ENCODE measurements around the gene LAGE3.
"Not testable (repeated sequence)": the region's sequence is repeated elsewhere in the genome, so short reads cannot be mapped to it uniquely, and the experiment has no call there.

LAGE3 gene

DNA sequence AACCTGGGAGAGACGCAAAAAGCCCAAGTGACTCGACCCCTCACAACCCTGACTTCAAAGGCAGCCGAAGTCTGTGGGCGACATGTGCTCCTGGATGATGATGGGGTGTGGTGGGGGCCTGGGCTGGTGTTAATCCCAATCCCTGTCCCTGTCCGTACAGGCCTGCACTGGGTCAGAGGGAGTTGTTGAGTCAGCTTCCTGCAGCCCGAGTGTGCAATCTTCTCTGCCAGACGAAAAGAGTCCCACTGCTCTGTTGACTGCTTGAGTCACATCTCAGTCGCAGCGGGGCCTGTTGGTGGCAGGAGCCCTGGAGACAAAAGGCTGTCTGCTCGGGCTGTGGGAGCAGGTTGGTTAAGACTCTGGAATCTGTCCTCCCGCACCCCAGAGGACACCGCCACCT is 26.7 kb upstream of the LAGE3 start:
- Histone ChIP-seq H3K23ac (ENCODE audit: low read length) (no peak overlapping the region), H3K79me1 (ENCODE audit: low read length) (peaks cover 10% of the 10 kb centered on the region), H3K27ac (ENCODE audit: low read depth, low read length) (peak overlapping the region; percentile 80), H3K4me1 (ENCODE audit: control insufficient read depth in 1 of 2, insufficient read depth in 2 of 2, low read length in 2 of 2) (peaks cover 12% of the 10 kb centered on the region in 2 experiments), H2AFZ (ENCODE audit: insufficient read depth, low read length, poor library complexity) (no peak overlapping the region), H4K8ac (ENCODE audit: low read depth, low read length) (peak overlapping the region; percentile 60), H4K12ac (ENCODE audit: low read depth, low read length) (peak overlapping the region; percentile 75), H3K4me2 (ENCODE audit: low read length) (no peak overlapping the region), H3K4ac (ENCODE audit: low read depth, low read length) (no peak overlapping the region), H3K27me3 (ENCODE audit: insufficient read depth, low read length) (no peaks in the 10 kb centered on the region), H3K14ac (ENCODE audit: low read length) (peak overlapping the region; percentile 66), H3K9ac (ENCODE audit: low read length) (no peak overlapping the region), H3K18ac (ENCODE audit: low read length) (peak overlapping the region; percentile 29), H3K4me3 (ENCODE audit: low read depth, low read length) (no peak overlapping the region), H3K36me3 (ENCODE audit: control insufficient read depth in 1 of 2, insufficient read depth in 2 of 2, low read length in 2 of 2) (peaks cover 22 to 24% of the 10 kb centered on the region in 2 experiments), H2BK12ac (ENCODE audit: low read length) (peak overlapping the region; percentile 84), H3K79me2 (ENCODE audit: control insufficient read depth, insufficient read depth, low read length, poor library complexity) (no peaks in the 10 kb centered on the region), H4K91ac (ENCODE audit: low read depth, low read length) (peak overlapping the region; percentile 87), H3K9me3 (ENCODE audit: insufficient read depth, low read depth, low read length) (no peaks in the 10 kb centered on the region), H2BK5ac (ENCODE audit: low read depth, low read length, poor library complexity) (peak overlapping the region; percentile 84), H2BK120ac (ENCODE audit: insufficient read depth, low read length, poor library complexity) (peak overlapping the region; percentile 86), H2AK5ac (ENCODE audit: low read length) (peak overlapping the region; percentile 97)
- DNase-seq = peak in 1 of 2 donors; percentile 15
- no CpG with 5 or more reads among the region's 12 CpGs for WGBS (ENCODE audit: extremely low coverage, insufficient coverage, insufficient read length)

DNA sequence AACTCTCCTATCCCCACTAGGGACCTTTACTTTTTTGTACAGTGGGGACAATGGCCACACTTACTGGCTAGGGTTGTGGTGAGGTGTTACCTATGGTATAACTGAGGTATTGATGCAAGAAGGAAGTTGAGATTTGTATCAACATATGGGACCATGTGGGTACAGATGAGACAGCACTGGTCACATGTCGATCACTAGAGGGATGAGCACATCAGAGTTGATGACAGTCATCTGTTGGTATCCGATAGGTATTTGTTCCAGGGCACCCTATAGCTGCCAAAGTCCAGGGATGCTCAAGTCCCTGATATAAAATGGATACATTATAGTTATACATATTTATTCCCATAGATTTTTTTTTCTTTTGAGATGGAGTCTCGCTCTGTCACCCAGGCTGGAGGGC is 23.9 kb upstream of the LAGE3 start:
- Histone ChIP-seq H3K27ac (ENCODE audit: low read depth, low read length) (no peak overlapping the region), H3K9me3 (ENCODE audit: insufficient read depth, low read depth, low read length) (no peaks in the 10 kb centered on the region), H2BK120ac (ENCODE audit: insufficient read depth, low read length, poor library complexity) (no peak overlapping the region), H3K4me2 (ENCODE audit: low read length) (no peak overlapping the region), H3K79me1 (ENCODE audit: low read length) (peaks cover 10% of the 10 kb centered on the region), H4K12ac (ENCODE audit: low read depth, low read length) (no peak overlapping the region), H3K4me1 (ENCODE audit: control insufficient read depth in 1 of 2, insufficient read depth in 2 of 2, low read length in 2 of 2) (peaks cover 12% of the 10 kb centered on the region in 2 experiments), H2AFZ (ENCODE audit: insufficient read depth, low read length, poor library complexity) (no peak overlapping the region), H3K23ac (ENCODE audit: low read length) (no peak overlapping the region), H3K9ac (ENCODE audit: low read length) (no peak overlapping the region), H3K4me3 (ENCODE audit: low read depth, low read length) (no peak overlapping the region), H3K36me3 (ENCODE audit: control insufficient read depth in 1 of 2, insufficient read depth in 2 of 2, low read length in 2 of 2) (peaks cover 16 to 18% of the 10 kb centered on the region in 2 experiments), H4K91ac (ENCODE audit: low read depth, low read length) (no peak overlapping the region), H3K27me3 (ENCODE audit: insufficient read depth, low read length) (no peaks in the 10 kb centered on the region), H3K4ac (ENCODE audit: low read depth, low read length) (no peak overlapping the region), H3K18ac (ENCODE audit: low read length) (no peak overlapping the region), H3K14ac (ENCODE audit: low read length) (no peak overlapping the region), H2AK5ac (ENCODE audit: low read length) (no peak overlapping the region), H2BK5ac (ENCODE audit: low read depth, low read length, poor library complexity) (no peak overlapping the region), H4K8ac (ENCODE audit: low read depth, low read length) (no peak overlapping the region), H2BK12ac (ENCODE audit: low read length) (no peak overlapping the region), H3K79me2 (ENCODE audit: control insufficient read depth, insufficient read depth, low read length, poor library complexity) (no peaks in the 10 kb centered on the region)
- DNase-seq = peak in 1 of 2 donors; percentile 66
- WGBS (ENCODE audit: extremely low coverage, insufficient coverage, insufficient read length) = no CpG with 5 or more reads among the region's 3 CpGs

DNA sequence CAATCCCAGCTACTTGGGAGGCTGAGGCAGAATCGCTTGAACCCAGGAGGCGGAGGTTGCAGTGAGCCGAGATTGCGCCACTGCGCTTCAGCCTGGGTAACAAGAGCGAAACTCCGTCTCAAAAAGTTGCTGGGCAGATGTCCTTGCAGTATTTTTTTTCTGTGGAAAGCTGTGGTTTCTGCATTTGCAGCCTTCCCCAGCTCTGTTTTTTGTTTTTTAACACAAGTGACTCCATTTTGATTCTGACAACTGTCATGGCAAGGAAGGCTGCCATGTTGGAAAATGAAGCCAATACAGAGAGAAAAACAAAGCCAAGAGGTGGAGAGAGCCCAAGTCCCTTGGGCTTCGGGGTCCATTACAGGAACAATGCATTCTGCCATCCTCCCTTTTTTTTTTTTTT is 23.0 kb upstream of the LAGE3 start:
- H3K27ac ChIP-seq (ENCODE audit: low read depth, low read length) = no peak overlapping the region
- no peak overlapping the region for H4K8ac ChIP-seq (ENCODE audit: low read depth, low read length)
- WGBS (ENCODE audit: extremely low coverage, insufficient coverage, insufficient read length) = no CpG with 5 or more reads among the region's 8 CpGs
- H2AK5ac ChIP-seq (ENCODE audit: low read length) = no peak overlapping the region
- H2BK120ac ChIP-seq (ENCODE audit: insufficient read depth, low read length, poor library complexity) = no peak overlapping the region
- H3K4me1 ChIP-seq (ENCODE audit: control insufficient read depth in 1 of 2, insufficient read depth in 2 of 2, low read length in 2 of 2) = peaks cover 12% of the 10 kb centered on the region in 2 experiments
- H3K18ac ChIP-seq (ENCODE audit: low read length) = no peak overlapping the region
- peaks cover 10% of the 10 kb centered on the region for H3K79me1 ChIP-seq (ENCODE audit: low read length)
- DNase-seq = no peak
- no peak overlapping the region for H3K14ac ChIP-seq (ENCODE audit: low read length)
- no peak overlapping the region for H3K4me3 ChIP-seq (ENCODE audit: low read depth, low read length)
- H3K9me3 ChIP-seq (ENCODE audit: insufficient read depth, low read depth, low read length) = no peaks in the 10 kb centered on the region
- no peak overlapping the region for H3K9ac ChIP-seq (ENCODE audit: low read length)
- H2BK12ac ChIP-seq (ENCODE audit: low read length) = no peak overlapping the region
- H3K27me3 ChIP-seq (ENCODE audit: insufficient read depth, low read length) = no peaks in the 10 kb centered on the region
- H3K36me3 ChIP-seq (ENCODE audit: control insufficient read depth in 1 of 2, insufficient read depth in 2 of 2, low read length in 2 of 2) = peaks cover 9 to 11% of the 10 kb centered on the region in 2 experiments
- no peak overlapping the region for H2AFZ ChIP-seq (ENCODE audit: insufficient read depth, low read length, poor library complexity)
- no peak overlapping the region for H4K12ac ChIP-seq (ENCODE audit: low read depth, low read length)
- H3K4ac ChIP-seq (ENCODE audit: low read depth, low read length) = no peak overlapping the region
- H2BK5ac ChIP-seq (ENCODE audit: low read depth, low read length, poor library complexity) = no peak overlapping the region
- H3K4me2 ChIP-seq (ENCODE audit: low read length) = no peak overlapping the region
- no peak overlapping the region for H3K23ac ChIP-seq (ENCODE audit: low read length)
- no peak overlapping the region for H4K91ac ChIP-seq (ENCODE audit: low read depth, low read length)
- H3K79me2 ChIP-seq (ENCODE audit: control insufficient read depth, insufficient read depth, low read length, poor library complexity) = no peaks in the 10 kb centered on the region

DNA sequence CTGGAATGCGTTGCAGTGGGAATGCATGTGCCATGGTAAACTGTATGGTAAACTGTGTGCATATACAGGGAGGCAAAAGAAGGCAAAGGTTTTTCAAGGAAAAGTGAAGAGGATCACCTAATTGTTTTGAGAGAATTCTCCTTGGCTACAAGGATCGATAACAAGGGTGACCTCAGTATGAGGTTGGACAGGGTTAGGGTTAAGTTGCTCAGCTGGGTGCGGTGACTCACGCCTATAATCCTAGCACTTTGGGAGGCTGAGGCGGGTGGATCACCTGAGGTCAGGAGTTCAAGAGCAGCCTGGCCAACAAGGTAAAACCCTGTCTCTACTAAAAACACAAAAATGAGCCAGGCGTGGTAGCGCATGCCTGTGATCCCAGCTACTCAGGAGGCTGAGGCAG is 22.3 kb upstream of the LAGE3 start:
- not testable (repeated sequence) for H4K91ac ChIP-seq (ENCODE audit: low read depth, low read length); H3K9me3 ChIP-seq (ENCODE audit: insufficient read depth, low read depth, low read length); H2BK12ac ChIP-seq (ENCODE audit: low read length); H4K12ac ChIP-seq (ENCODE audit: low read depth, low read length); H3K9ac ChIP-seq (ENCODE audit: low read length); H3K27ac ChIP-seq (ENCODE audit: low read depth, low read length); H3K4ac ChIP-seq (ENCODE audit: low read depth, low read length); H2AK5ac ChIP-seq (ENCODE audit: low read length); H3K18ac ChIP-seq (ENCODE audit: low read length); H3K23ac ChIP-seq (ENCODE audit: low read length); H3K79me2 ChIP-seq (ENCODE audit: control insufficient read depth, insufficient read depth, low read length, poor library complexity); H2BK5ac ChIP-seq (ENCODE audit: low read depth, low read length, poor library complexity); H3K36me3 ChIP-seq (ENCODE audit: control insufficient read depth in 1 of 2, insufficient read depth in 2 of 2, low read length in 2 of 2); H3K14ac ChIP-seq (ENCODE audit: low read length); H3K4me1 ChIP-seq (ENCODE audit: control insufficient read depth in 1 of 2, insufficient read depth in 2 of 2, low read length in 2 of 2); H3K27me3 ChIP-seq (ENCODE audit: insufficient read depth, low read length); H2AFZ ChIP-seq (ENCODE audit: insufficient read depth, low read length, poor library complexity); H3K4me2 ChIP-seq (ENCODE audit: low read length); H4K8ac ChIP-seq (ENCODE audit: low read depth, low read length); H2BK120ac ChIP-seq (ENCODE audit: insufficient read depth, low read length, poor library complexity); H3K4me3 ChIP-seq (ENCODE audit: low read depth, low read length)
- peaks cover 10% of the 10 kb centered on the region for H3K79me1 ChIP-seq (ENCODE audit: low read length)
- DNase-seq = peak in 1 of 2 donors; percentile 43
- WGBS (ENCODE audit: extremely low coverage, insufficient coverage, insufficient read length) = no CpG with 5 or more reads among the region's 7 CpGs
